ENCODE results near the gene CNKSR3. TPM values are rescaled to one million over a fixed set of nuclear protein-coding genes. Genes with fewer than 3 reads are reported as not detected.

The CNKSR3 gene
- total and polyA plus RNA-seq, 2 donors from 2014 or later: 13.8 to 63.1 TPM

GRCh38 chr6:154478021-154478700, 32.3 kb downstream of the CNKSR3 start:
- no peak for FAIRE-seq
- DNase-seq: peak; percentile 64 to 85 (median 68)

GRCh38 chr6:154476494-154476893, 34.0 kb downstream of the CNKSR3 start:
- Histone ChIP-seq H3K9me3 (ENCODE audit: control insufficient read depth in 2 of 3, insufficient read depth in 1 of 3, low read length in 3 of 3) (no peaks in the 10 kb centered on the region), H3K36me3 (ENCODE audit: control insufficient read depth in 2 of 3, insufficient read depth in 3 of 3, low read length in 3 of 3) (peaks cover 0 to 2% (median 0%) of the 10 kb centered on the region in 3 donors), H3K4me1 (ENCODE audit: control insufficient read depth in 2 of 3, insufficient read depth in 2 of 3, low read depth in 1 of 3, low read length in 3 of 3) (peaks cover 18 to 36% (median 26%) of the 10 kb centered on the region in 3 donors), H3K27me3 (ENCODE audit: control insufficient read depth, insufficient read depth, low read length) (no peaks in the 10 kb centered on the region), H3K4me3 (ENCODE audit: low read length in 3 of 3) (peak overlapping the region in 2 of 3 donors; percentile 23 to 33), H3K27ac (ENCODE audit: low read depth in 2 of 2, low read length in 2 of 2) (peak overlapping the region; percentile 82 to 92), H3K9ac (ENCODE audit: low read length in 3 of 3) (peak overlapping the region in 1 of 3 donors; percentile 16)
- intact Hi-C loops (cut with DNase I): no loop called here
- TF ChIP-seq CTCF (IDR thresholded peaks at IDR 0.05; ENCODE audit: borderline replicate concordance, extremely low read depth, insufficient read depth): no peak
- DNase-seq: peak in 2 of 5 donors; percentile 68 to 70
- FAIRE-seq: peak; percentile 8

More at GRCh38 chr6:154478021-154478700, 32.3 kb downstream of the CNKSR3 start:
- Histone ChIP-seq H3K9me3 (ENCODE audit: control insufficient read depth in 2 of 3, insufficient read depth in 1 of 3, low read length in 3 of 3) (no peaks in the 10 kb centered on the region), H3K27ac (ENCODE audit: low read depth in 2 of 2, low read length in 2 of 2) (peak overlapping the region; percentile 81 to 84), H3K9ac (ENCODE audit: low read length in 3 of 3) (peak overlapping the region in 1 of 3 donors; percentile 8), H3K36me3 (ENCODE audit: control insufficient read depth in 2 of 3, insufficient read depth in 3 of 3, low read length in 3 of 3) (peaks cover 0 to 2% (median 0%) of the 10 kb centered on the region in 3 donors), H3K4me3 (ENCODE audit: low read length in 3 of 3) (peak overlapping the region in 2 of 3 donors; percentile 42 to 55), H3K27me3 (ENCODE audit: control insufficient read depth, insufficient read depth, low read length) (no peaks in the 10 kb centered on the region), H3K4me1 (ENCODE audit: control insufficient read depth in 2 of 3, insufficient read depth in 2 of 3, low read depth in 1 of 3, low read length in 3 of 3) (peaks cover 22 to 41% (median 28%) of the 10 kb centered on the region in 3 donors)
- TF ChIP-seq CTCF (IDR thresholded peaks at IDR 0.05; ENCODE audit: borderline replicate concordance, extremely low read depth, insufficient read depth): no peak
- intact Hi-C loops (cut with DNase I): no loop called here

GRCh38 chr6:154474648-154475428, 35.6 kb downstream of the CNKSR3 start:
- H3K27ac ChIP-seq (ENCODE audit: low read depth in 2 of 2, low read length in 2 of 2): peak overlapping the region; percentile 82 to 92
- FAIRE-seq (no peak), DNase-seq (no peak)
- no peaks in the 10 kb centered on the region for H3K27me3 ChIP-seq (ENCODE audit: control insufficient read depth, insufficient read depth, low read length)
- H3K4me3 ChIP-seq (ENCODE audit: low read length in 3 of 3): peak overlapping the region in 1 of 3 donors; percentile 19
- peaks cover 12 to 30% (median 23%) of the 10 kb centered on the region in 3 donors for H3K4me1 ChIP-seq (ENCODE audit: control insufficient read depth in 2 of 3, insufficient read depth in 2 of 3, low read depth in 1 of 3, low read length in 3 of 3)
- intact Hi-C loops (cut with DNase I): no loop called here
- no peak for TF ChIP-seq CTCF (IDR thresholded peaks at IDR 0.05; ENCODE audit: borderline replicate concordance, extremely low read depth, insufficient read depth)
- peak overlapping the region in 1 of 3 donors; percentile 16 for H3K9ac ChIP-seq (ENCODE audit: low read length in 3 of 3)
- H3K36me3 ChIP-seq (ENCODE audit: control insufficient read depth in 2 of 3, insufficient read depth in 3 of 3, low read length in 3 of 3): peaks cover 0 to 4% (median 0%) of the 10 kb centered on the region in 3 donors
- peaks cover 0 to 5% (median 0%) of the 10 kb centered on the region in 3 donors for H3K9me3 ChIP-seq (ENCODE audit: control insufficient read depth in 2 of 3, insufficient read depth in 1 of 3, low read length in 3 of 3)

Data from kidney (tissue), 14 donors.